GM12892 (cell line): ENCODE results near the gene PLSCR2.

Experiments used
- POLR2A ChIP-seq: IDR thresholded peaks from 2 replicates; pipeline ENCODE4 v1.6.1; 2011; ENCODE audit warnings: low read depth, low read length, control low read depth
- POLR2AphosphoS5 ChIP-seq: IDR thresholded peaks from 2 replicates; pipeline ENCODE4 v1.6.1; 2011; ENCODE audit warnings: low read depth, low read length, control low read depth

GRCh38 chr3:146449076-146449475, 20.3 kb downstream of the PLSCR2 start:
- TF ChIP-seq POLR2AphosphoS5 = no peak
- no peak for TF ChIP-seq POLR2A
